GM18858 (cell line): ENCODE results near the gene KCNJ9.
"Not testable (repeated sequence)": the region's sequence is repeated elsewhere in the genome, so short reads cannot be mapped to it uniquely, and the experiment has no call there.

Experiments used
- ATAC-seq: cut with Tn5 transposase; IDR thresholded peaks from one replicate; pipeline ENCODE4 v1.9.1; 2021; ENCODE audit not compliant: unreplicated experiment

KCNJ9 gene

DNA sequence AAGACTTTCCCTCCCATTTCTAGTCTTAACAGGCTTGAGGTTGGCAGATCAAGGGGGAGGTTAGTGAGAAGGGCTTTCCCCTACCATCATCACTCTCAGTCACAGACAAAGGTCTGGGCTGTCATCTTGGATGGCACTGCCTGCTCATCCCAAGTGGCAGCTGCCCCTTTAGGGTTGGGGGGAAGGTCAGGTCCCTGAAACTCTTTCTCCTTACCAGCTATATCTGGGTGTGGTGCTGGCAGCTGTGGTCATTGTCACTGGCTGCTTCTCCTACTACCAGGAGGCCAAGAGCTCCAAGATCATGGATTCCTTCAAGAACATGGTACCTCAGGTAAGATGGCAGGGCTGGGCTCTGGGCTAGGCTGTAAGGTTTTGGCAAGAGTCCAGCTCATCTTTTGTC is 42.4 kb downstream of the KCNJ9 start:
- no peak for ATAC-seq

GRCh38 chr1:160124705-160125478 is 43.6 kb downstream of the KCNJ9 start:
- no peak for ATAC-seq

DNA sequence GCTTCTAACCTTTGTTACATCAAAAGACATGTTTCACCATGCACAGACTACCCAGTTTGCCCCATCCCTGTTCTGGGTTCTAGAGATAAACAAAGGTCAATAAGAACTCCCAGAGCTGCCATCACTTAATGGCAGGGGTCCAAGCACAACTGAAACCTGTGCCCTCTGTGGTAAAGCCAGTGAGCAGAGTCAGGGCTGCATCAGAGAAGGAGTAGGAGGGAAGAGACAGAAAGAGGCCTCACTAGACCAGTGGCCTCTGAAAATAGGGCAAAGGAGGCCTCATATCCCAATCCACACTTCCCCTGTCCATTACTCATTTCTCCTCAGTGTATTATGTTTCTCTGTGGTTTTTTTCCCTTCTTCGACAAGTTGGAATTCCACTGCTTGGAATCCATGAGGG is 44.4 kb downstream of the KCNJ9 start:
- ATAC-seq, result no peak

DNA sequence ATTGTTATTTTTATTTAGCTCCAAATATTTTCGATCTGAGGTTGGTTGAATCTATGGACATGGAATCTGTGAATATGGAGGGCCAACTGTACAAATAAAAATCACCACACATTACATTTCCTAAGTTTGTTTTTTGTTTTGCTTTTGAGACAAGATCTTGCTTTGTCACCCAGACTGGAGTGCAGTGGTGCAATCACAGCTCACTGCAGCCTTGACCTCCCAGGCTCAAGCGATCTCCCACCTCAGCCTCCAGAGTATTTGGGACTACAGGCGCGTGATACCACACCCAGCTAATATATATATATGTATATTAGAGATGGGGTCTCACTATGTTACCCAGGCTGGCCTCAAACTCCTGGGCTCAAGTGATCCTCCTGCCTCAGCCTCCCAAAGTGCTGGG is 45.0 kb downstream of the KCNJ9 start:
- ATAC-seq, result not testable (repeated sequence)

DNA sequence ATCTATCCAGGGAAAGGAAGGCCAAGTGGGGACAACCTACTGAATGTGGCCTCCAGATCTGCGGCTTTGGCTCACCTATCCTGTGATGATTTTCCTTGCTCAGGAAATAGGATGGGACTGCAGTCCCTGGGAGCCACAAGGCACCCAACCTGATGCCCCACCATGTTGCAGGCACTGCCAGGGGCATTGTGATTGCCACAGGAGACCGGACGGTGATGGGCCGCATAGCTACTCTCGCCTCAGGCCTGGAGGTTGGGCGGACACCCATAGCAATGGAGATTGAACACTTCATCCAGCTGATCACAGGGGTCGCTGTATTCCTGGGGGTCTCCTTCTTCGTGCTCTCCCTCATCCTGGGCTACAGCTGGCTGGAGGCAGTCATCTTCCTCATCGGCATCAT is 46.0 kb downstream of the KCNJ9 start:
- ATAC-seq, result no peak

GRCh38 chr1:160127865-160128523 is 46.7 kb downstream of the KCNJ9 start:
- no peak for ATAC-seq

GRCh38 chr1:160128636-160129035 is 47.3 kb downstream of the KCNJ9 start:
- ATAC-seq, result no peak

DNA sequence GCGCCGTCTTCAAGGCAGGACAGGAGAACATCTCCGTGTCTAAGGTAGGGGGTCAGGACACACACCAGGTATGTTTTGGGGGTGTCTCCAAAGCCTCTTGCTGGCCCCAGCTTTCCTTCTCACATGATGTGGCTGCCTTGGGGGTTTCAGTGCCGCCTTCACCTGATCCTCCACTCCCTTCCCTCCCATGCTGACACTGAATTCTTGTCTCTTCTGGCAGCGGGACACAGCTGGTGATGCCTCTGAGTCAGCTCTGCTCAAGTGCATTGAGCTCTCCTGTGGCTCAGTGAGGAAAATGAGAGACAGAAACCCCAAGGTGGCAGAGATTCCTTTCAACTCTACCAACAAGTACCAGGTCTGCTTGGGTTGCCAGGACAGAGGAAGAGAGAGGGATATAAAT is 47.7 kb downstream of the KCNJ9 start:
- no peak for ATAC-seq

- no peak for ATAC-seq
Measured at GRCh38 chr1:160129558-160129957, 48.2 kb downstream of the KCNJ9 start.

GRCh38 chr1:160129966-160130365 is 48.6 kb downstream of the KCNJ9 start:
- ATAC-seq, result no peak

DNA sequence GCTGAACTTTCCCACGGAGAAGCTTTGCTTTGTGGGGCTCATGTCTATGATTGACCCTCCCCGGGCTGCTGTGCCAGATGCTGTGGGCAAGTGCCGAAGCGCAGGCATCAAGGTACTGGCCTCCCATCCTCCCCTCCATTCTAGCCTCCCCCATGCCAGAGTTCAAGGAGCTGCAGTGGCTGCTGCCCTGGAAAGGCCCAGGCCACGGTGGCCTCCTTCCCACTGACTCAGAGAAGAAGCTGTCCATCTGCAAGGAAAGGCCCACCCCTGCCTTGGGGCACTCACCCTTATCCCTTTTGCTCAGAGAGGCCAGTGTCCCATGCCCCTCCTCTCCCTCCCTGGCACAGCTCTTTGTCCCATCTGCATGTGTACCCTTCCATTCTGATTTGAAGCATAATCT is 49.1 kb downstream of the KCNJ9 start:
- ATAC-seq, result no peak

GRCh38 chr1:160130939-160131338 is 49.6 kb downstream of the KCNJ9 start:
- ATAC-seq, result no peak

DNA sequence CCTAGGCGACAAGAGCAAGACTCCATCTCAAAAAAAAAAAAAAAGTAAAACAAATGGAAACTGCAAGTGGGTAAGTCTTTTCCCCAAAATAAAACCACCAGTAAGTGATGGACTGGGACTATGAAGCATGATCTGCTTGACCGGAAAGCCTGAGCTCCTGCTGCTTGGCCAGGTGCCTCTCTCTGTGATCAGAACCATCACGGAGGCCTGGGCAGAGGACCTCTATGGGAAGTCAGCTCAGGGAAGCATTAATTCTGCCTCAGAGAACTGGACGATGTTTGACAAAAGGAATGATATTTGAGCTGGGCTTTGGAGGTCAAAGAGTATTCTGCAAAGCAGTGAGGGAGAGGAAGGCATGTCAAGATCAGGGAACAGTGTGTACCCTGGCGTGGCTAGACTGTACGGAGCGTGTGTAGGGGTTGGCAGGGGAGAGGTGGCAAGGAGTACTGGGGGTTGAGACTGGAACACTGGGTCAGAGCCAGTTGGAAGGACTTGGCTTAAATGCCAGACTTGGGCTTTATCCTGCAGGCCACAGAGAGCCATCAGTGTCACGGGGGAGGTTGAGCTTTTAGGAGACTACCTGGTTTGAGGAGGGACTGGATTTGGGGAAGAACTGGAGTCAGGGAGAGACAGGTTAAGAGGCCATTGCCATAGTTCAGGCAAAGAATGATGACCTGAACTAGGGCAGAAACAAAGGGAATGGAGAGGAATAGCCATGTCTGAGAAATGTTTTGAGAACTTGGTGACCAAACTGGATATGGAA is 50.6 kb downstream of the KCNJ9 start:
- no peak for ATAC-seq

DNA sequence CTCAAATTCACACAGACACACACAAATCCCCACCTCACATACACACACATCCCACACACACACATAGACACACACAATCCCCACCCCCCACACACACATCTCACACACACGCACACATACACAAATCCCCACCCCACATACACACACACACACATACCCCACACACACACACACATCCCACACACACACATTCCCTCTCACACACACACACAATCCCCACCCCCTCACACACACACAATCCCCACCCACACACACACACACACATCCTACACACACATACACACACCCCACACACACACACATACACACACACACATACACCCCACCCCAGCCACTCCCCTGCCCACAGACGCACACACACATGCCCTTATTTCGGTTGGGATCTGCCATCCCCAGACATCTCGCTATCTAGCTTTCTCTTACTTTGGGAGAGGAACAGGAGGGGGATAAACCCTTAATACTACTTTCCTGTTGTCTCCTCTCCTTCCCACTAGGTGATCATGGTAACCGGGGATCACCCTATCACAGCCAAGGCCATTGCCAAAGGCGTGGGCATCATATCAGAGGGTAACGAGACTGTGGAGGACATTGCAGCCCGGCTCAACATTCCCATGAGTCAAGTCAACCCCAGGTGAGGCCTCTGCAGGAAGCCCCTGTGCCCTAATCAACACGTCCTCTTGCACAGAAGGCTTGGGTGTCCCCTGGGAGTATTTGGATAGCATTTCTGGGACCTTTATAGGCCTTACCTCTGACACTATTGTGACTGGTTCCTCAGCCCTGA is 52.8 kb downstream of the KCNJ9 start:
- ATAC-seq, result no peak

- ATAC-seq, result no peak
Measured at GRCh38 chr1:160134791-160135572, 53.6 kb downstream of the KCNJ9 start.

DNA sequence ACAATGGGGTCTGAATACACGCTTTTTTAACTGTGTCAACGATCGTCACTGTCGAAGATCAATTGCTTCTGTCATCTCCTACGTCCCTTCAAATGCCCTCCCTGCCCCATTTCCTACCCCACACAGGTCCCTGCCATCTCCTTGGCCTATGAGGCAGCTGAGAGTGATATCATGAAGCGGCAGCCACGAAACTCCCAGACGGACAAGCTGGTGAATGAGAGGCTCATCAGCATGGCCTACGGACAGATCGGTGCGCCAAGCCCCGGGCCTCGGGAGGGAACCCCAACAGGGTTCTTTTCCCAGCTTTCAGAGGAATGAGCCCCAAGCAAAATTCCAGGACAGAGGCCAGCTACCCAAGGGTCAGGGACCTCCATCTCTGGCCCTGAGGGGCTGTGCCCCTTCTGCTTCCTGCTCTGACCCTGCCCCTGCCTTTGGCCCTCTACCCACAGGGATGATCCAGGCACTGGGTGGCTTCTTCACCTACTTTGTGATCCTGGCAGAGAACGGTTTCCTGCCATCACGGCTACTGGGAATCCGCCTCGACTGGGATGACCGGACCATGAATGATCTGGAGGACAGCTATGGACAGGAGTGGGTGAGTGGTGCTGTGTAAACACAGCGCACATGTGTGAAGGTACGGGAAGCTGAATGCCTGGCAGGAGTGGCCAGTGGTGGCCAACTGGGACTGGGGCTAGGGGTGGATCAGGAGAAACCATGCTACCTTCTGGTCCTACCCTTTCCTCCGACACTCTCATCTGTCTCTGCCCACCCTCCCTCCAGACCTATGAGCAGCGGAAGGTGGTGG is 55.0 kb downstream of the KCNJ9 start:
- no peak for ATAC-seq

GRCh38 chr1:160136926-160137200 is 55.5 kb downstream of the KCNJ9 start:
- ATAC-seq, result no peak

- no peak for ATAC-seq
Measured at GRCh38 chr1:160137216-160137862, 56.0 kb downstream of the KCNJ9 start.

DNA sequence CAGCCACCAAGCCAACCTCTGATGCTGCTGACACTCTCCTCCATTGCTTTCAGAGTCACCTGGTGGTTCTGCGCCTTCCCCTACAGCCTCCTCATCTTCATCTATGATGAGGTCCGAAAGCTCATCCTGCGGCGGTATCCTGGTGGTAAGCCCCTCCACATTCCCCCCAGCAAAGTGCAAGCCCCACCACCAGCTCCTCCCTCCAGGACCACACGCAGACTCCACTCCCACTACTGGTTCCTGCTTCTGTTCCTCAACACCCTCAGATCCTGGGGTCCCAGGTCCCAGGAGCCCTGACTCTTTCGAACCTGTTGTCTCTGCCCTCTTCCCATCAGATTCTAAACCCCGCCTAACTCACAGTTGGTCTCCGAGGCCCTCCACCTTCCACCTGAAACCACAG is 58.5 kb downstream of the KCNJ9 start:
- no peak for ATAC-seq
